Mesenchymal stem cell (in vitro differentiated cells and primary cell): ENCODE measurements around the gene PDLIM1.

Source experiments
- DNase-seq: peaks from one replicate; pipeline ENCODE4 v3.0.0-alpha.2; 2013
- H2AFZ ChIP-seq: one replicate; pipeline ENCODE4 v1.6.1; 2013; ENCODE audit warnings: low read depth, mild to moderate bottlenecking, control low read depth, inconsistent platforms, low read length, moderate library complexity
- H2AK5ac ChIP-seq: 2 replicates; pipeline ENCODE4 v1.6.1; 2013; ENCODE audit warnings: low read length, moderate library complexity, mild to moderate bottlenecking, inconsistent platforms; ENCODE audit not compliant: severe bottlenecking
- H2BK120ac ChIP-seq: one replicate; pipeline ENCODE4 v1.6.1; 2013; ENCODE audit warnings: low read depth, mild to moderate bottlenecking, inconsistent platforms, low read length, moderate library complexity
- H2BK12ac ChIP-seq, 2 experiments: one replicate each; pipeline ENCODE4 v1.6.1; 2013; ENCODE audit warnings: inconsistent platforms in 2 of 2, low read length in 2 of 2, mild to moderate bottlenecking in 2 of 2, moderate library complexity in 2 of 2, control low read depth in 1 of 2
- H2BK15ac ChIP-seq: one replicate; pipeline ENCODE4 v1.6.1; 2013; ENCODE audit warnings: mild to moderate bottlenecking, low read depth, inconsistent platforms; ENCODE audit not compliant: poor library complexity, severe bottlenecking
- H2BK5ac ChIP-seq: 2 replicates; pipeline ENCODE4 v1.6.1; 2013; ENCODE audit warnings: low read depth, mild to moderate bottlenecking, low read length, control low read depth, inconsistent platforms; ENCODE audit not compliant: poor library complexity, severe bottlenecking
- H3K14ac ChIP-seq, 2 experiments: one replicate each; pipeline ENCODE4 v1.6.1; 2013; ENCODE audit warnings: inconsistent platforms in 2 of 2, low read length in 2 of 2, control low read depth in 1 of 2, mild to moderate bottlenecking in 1 of 2, moderate library complexity in 1 of 2
- H3K18ac ChIP-seq, 2 experiments: one replicate each; pipeline ENCODE4 v1.6.1; 2013; ENCODE audit warnings: inconsistent platforms in 2 of 2, low read length in 2 of 2, control low read depth in 1 of 2, low read depth in 1 of 2, mild to moderate bottlenecking in 1 of 2
- H3K23ac ChIP-seq, 2 experiments: one replicate each; pipeline ENCODE4 v1.6.1; 2013; ENCODE audit warnings: inconsistent platforms in 2 of 2, low read length in 2 of 2, mild to moderate bottlenecking in 2 of 2, moderate library complexity in 2 of 2, control low read depth in 1 of 2
- H3K27ac ChIP-seq: 2 replicates; pipeline ENCODE4 v1.5.1; 2013; ENCODE audit warnings: mild to moderate bottlenecking, moderate library complexity, low read length, control low read depth, inconsistent platforms; ENCODE audit not compliant: poor library complexity, severe bottlenecking
- H3K27me3 ChIP-seq, 2 experiments: 2 replicates each; pipeline versions ENCODE4 v1.6.1 to v1.7.0; 2013; ENCODE audit warnings: low read length in 2 of 2, mild to moderate bottlenecking in 2 of 2, moderate library complexity in 2 of 2, control low read depth in 1 of 2, inconsistent platforms in 1 of 2; ENCODE audit not compliant: control insufficient read depth in 1 of 2, insufficient read depth in 1 of 2
- H3K36me3 ChIP-seq, 2 experiments: 2 replicates each; pipeline versions ENCODE4 v1.6.1 to v1.7.0; 2013; ENCODE audit warnings: low read length in 2 of 2, control low read depth in 1 of 2, inconsistent platforms in 1 of 2, low read depth in 1 of 2, mild to moderate bottlenecking in 1 of 2; ENCODE audit not compliant: insufficient read depth in 2 of 2, control insufficient read depth in 1 of 2
- H3K4ac ChIP-seq, 2 experiments: one replicate each; pipeline ENCODE4 v1.6.1; 2013; ENCODE audit warnings: inconsistent platforms in 2 of 2, low read length in 2 of 2, mild to moderate bottlenecking in 2 of 2, moderate library complexity in 2 of 2, control low read depth in 1 of 2, low read depth in 1 of 2
- H3K4me1 ChIP-seq: 2 replicates; pipeline ENCODE4 v1.6.1; 2013; ENCODE audit warnings: low read depth, low read length, control low read depth; ENCODE audit not compliant: control insufficient read depth, insufficient read depth
- H3K4me2 ChIP-seq: 2 replicates; pipeline ENCODE4 v1.6.1; 2013; ENCODE audit warnings: low read length, mild to moderate bottlenecking, inconsistent platforms; ENCODE audit not compliant: poor library complexity, severe bottlenecking
- H3K4me3 ChIP-seq, 2 experiments: 2 replicates each; pipeline versions ENCODE4 v1.5.1 to v1.7.0; 2013; ENCODE audit warnings: low read length in 2 of 2, mild to moderate bottlenecking in 2 of 2, control low read depth in 1 of 2, low read depth in 1 of 2; ENCODE audit not compliant: insufficient read depth in 1 of 2
- H3K79me1 ChIP-seq: replicated peaks from 2 replicates; pipeline ENCODE4 v1.6.1; 2013; ENCODE audit warnings: mild to moderate bottlenecking, control low read depth, low read length, inconsistent platforms; ENCODE audit not compliant: poor library complexity, severe bottlenecking
- H3K9ac ChIP-seq: 2 replicates; pipeline ENCODE4 v1.7.0; 2013; ENCODE audit warnings: mild to moderate bottlenecking, low read length, moderate library complexity
- H3K9me3 ChIP-seq: 2 replicates; pipeline ENCODE4 v1.7.0; 2013; ENCODE audit warnings: mild to moderate bottlenecking, low read length; ENCODE audit not compliant: control insufficient read depth
- H4K8ac ChIP-seq: one replicate; pipeline ENCODE4 v1.6.1; 2013; ENCODE audit warnings: inconsistent platforms, mild to moderate bottlenecking, low read length, moderate library complexity
- H4K91ac ChIP-seq: one replicate; pipeline ENCODE4 v1.6.1; 2013; ENCODE audit warnings: mild to moderate bottlenecking, low read length, inconsistent platforms
- WGBS: methylation state at CpG from one replicate; pipeline ENCODE4 v1.1.7; 2013; ENCODE audit warnings: mixed read lengths; 5-methylcytosine and 5-hydroxymethylcytosine counted together

The PDLIM1 gene

DNA sequence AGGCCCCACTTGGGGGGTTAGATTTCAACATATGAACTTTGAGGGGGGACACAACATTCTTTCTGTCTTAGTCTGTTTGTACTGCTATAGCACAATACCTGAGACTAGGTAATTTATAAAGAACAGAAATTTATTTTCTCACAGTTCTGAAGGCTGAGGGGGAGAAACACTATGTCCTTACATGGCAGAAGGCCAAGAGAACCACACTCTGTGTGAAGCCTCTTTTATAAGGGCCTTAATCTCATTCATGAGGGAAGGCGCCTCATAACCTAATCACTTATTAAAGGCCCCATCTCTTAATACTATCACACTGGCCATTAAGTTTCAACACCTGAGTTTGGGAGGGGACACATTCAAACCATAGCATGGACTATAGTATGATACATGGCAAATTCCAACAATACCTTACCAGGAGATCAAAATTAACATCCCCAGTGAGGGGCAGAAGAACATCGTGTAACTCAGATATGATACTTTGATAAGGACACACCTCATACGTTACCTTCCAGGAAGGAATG, 9.3 kb upstream of the PDLIM1 start:
- no peak overlapping the region for H3K23ac ChIP-seq
- H3K79me1 ChIP-seq = no peaks in the 10 kb centered on the region
- H2BK120ac ChIP-seq = no peak overlapping the region
- no peak overlapping the region for H2AK5ac ChIP-seq
- no peak overlapping the region for H2BK5ac ChIP-seq
- H3K27ac ChIP-seq = no peak overlapping the region
- no peaks in the 10 kb centered on the region for H3K9me3 ChIP-seq
- 88% methylated on average over 2 of the region's 3 CpGs for WGBS
- peaks cover 0 to 33% of the 10 kb centered on the region in 2 experiments for H3K27me3 ChIP-seq
- no peak overlapping the region for H2BK15ac ChIP-seq
- H3K4ac ChIP-seq = no peak overlapping the region
- no peak overlapping the region for H3K9ac ChIP-seq
- no peak overlapping the region for H3K4me3 ChIP-seq
- DNase-seq = no peak
- H4K91ac ChIP-seq = no peak overlapping the region
- H2BK12ac ChIP-seq = no peak overlapping the region
- no peak overlapping the region for H4K8ac ChIP-seq
- no peaks in the 10 kb centered on the region for H3K36me3 ChIP-seq
- no peak overlapping the region for H3K18ac ChIP-seq
- H2AFZ ChIP-seq = no peak overlapping the region
- H3K4me1 ChIP-seq = peaks cover 8% of the 10 kb centered on the region
- no peak overlapping the region for H3K14ac ChIP-seq
- H3K4me2 ChIP-seq = no peak overlapping the region

GRCh38 chr10:95297402-95297801, 6.6 kb upstream of the PDLIM1 start:
- Histone ChIP-seq H2BK15ac (no peak overlapping the region), H3K4ac (no peak overlapping the region), H3K4me2 (no peak overlapping the region), H2BK120ac (no peak overlapping the region), H4K91ac (no peak overlapping the region), H3K27me3 (peaks cover 0 to 26% of the 10 kb centered on the region in 2 experiments), H3K4me3 (no peak overlapping the region), H2AFZ (no peak overlapping the region), H3K27ac (no peak overlapping the region), H2BK12ac (no peak overlapping the region), H3K18ac (no peak overlapping the region), H3K9ac (no peak overlapping the region), H2BK5ac (no peak overlapping the region), H3K79me1 (no peaks in the 10 kb centered on the region), H3K23ac (no peak overlapping the region), H2AK5ac (no peak overlapping the region), H3K9me3 (no peaks in the 10 kb centered on the region), H3K4me1 (peaks cover 7% of the 10 kb centered on the region), H3K36me3 (no peaks in the 10 kb centered on the region), H4K8ac (no peak overlapping the region), H3K14ac (no peak overlapping the region)
- DNase-seq = no peak
- WGBS = no CpG with 5 or more reads among the region's 3 CpGs

DNA sequence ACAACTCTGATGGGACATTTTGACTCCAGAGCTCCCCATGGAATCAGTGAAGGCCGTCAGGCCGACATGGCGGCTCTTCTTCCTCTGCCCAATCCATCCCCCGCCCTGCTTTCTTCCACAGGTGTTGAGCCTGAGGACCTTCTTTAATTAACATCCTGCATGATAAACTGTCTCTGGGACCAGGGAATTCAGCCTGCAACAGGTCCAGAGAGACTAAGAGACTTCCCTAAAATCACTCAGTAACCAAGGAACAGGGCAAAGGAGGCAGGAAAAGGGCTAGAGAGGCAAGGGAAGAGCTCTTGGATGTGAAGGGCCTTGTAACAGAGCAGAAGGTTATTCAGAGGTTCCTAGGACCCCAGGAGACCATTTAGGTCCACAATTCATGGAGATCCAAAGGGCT, 6.0 kb upstream of the PDLIM1 start:
- H3K36me3 ChIP-seq = no peaks in the 10 kb centered on the region
- DNase-seq = no peak
- no peak overlapping the region for H2AFZ ChIP-seq
- no peak overlapping the region for H2BK12ac ChIP-seq
- no peak overlapping the region for H2BK5ac ChIP-seq
- no peak overlapping the region for H3K23ac ChIP-seq
- no peaks in the 10 kb centered on the region for H3K79me1 ChIP-seq
- H3K18ac ChIP-seq = no peak overlapping the region
- no peak overlapping the region for H3K4me3 ChIP-seq
- no peak overlapping the region for H3K4me2 ChIP-seq
- H2BK15ac ChIP-seq = no peak overlapping the region
- peaks cover 0 to 29% of the 10 kb centered on the region in 2 experiments for H3K27me3 ChIP-seq
- H2BK120ac ChIP-seq = no peak overlapping the region
- H3K9ac ChIP-seq = no peak overlapping the region
- WGBS = 100% methylated on average over 4 of the region's 4 CpGs
- H2AK5ac ChIP-seq = no peak overlapping the region
- H4K8ac ChIP-seq = no peak overlapping the region
- H3K9me3 ChIP-seq = no peaks in the 10 kb centered on the region
- H3K4me1 ChIP-seq = peaks cover 9% of the 10 kb centered on the region
- no peak overlapping the region for H3K4ac ChIP-seq
- no peak overlapping the region for H3K14ac ChIP-seq
- H4K91ac ChIP-seq = no peak overlapping the region
- H3K27ac ChIP-seq = no peak overlapping the region

DNA sequence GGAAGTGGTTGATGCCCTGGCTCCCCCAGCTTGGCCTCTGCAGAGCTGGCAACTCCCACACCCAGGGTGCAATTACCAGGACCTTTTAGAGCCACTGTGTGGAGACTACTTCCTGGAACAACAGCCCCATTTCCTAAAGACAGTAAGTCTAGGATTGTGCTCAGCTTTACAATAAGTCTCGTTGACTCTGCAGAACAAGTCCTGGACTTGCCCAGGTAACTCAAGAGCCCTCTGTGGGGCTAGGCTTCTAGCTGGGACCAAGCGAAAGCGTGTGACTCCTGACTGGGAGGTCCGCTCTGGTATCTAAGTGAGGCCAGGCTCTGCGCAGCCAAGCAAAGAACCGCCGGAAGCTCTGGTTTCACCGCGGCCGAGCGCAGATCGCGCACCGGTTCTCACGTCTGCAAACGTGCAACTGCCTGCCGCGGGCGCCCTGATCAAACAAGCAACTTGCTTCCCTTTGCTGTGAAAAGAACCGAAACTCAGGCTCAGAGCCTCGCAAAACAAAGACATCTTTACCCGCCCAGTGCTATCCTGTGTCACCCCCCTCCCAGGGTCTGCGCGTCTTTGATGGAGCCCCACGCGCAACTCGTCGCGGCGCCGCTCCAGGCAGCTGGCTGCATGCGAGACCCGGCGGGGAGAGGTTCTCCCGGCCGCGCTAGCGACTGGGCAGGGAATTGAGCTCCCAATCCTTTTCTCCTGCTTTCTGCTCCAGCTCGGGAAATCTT, 4.4 kb upstream of the PDLIM1 start:
- H3K14ac ChIP-seq = peak overlapping the region in 1 of 2 experiments; percentile 84
- H3K27me3 ChIP-seq = peaks cover 0 to 35% of the 10 kb centered on the region in 2 experiments
- H3K4me2 ChIP-seq = peak overlapping the region; percentile 57
- no peaks in the 10 kb centered on the region for H3K79me1 ChIP-seq
- DNase-seq = peak; percentile 65
- H2BK5ac ChIP-seq = no peak overlapping the region
- no peaks in the 10 kb centered on the region for H3K9me3 ChIP-seq
- peak overlapping the region; percentile 68 for H2AK5ac ChIP-seq
- H3K4me3 ChIP-seq = peak overlapping the region; percentile 9 to 75
- peak overlapping the region in 1 of 2 experiments; percentile 23 for H3K23ac ChIP-seq
- peak overlapping the region; percentile 58 for H3K9ac ChIP-seq
- peak overlapping the region; percentile 15 to 23 for H3K18ac ChIP-seq
- peak overlapping the region; percentile 8 for H2BK120ac ChIP-seq
- peak overlapping the region; percentile 7 for H4K91ac ChIP-seq
- H2BK15ac ChIP-seq = peak overlapping the region; percentile 86
- H3K4me1 ChIP-seq = peaks cover 11% of the 10 kb centered on the region
- 42% methylated on average over 39 of the region's 39 CpGs for WGBS
- peak overlapping the region; percentile 48 for H2AFZ ChIP-seq
- peak overlapping the region; percentile 24 for H3K27ac ChIP-seq
- H3K36me3 ChIP-seq = no peaks in the 10 kb centered on the region
- peak overlapping the region; percentile 49 to 70 for H2BK12ac ChIP-seq
- peak overlapping the region; percentile 26 to 93 for H3K4ac ChIP-seq
- peak overlapping the region; percentile 27 for H4K8ac ChIP-seq
